ENCODE measurements around the gene TEDC1. TPM values are rescaled to one million over a fixed set of nuclear protein-coding genes. Genes with fewer than 3 reads are reported as not detected.

The TEDC1 gene
- polyA plus RNA-seq, 3 donors: 6.0 to 10.5 (median 9.3) TPM

- no peak for DNase-seq (ENCODE audit: extremely low read depth in 1 of 11, low read depth in 9 of 11, low spot score in 4 of 11)
These were observed 10.7 kb downstream of the TEDC1 start for GRCh38 chr14:105501504-105502291.

DNA sequence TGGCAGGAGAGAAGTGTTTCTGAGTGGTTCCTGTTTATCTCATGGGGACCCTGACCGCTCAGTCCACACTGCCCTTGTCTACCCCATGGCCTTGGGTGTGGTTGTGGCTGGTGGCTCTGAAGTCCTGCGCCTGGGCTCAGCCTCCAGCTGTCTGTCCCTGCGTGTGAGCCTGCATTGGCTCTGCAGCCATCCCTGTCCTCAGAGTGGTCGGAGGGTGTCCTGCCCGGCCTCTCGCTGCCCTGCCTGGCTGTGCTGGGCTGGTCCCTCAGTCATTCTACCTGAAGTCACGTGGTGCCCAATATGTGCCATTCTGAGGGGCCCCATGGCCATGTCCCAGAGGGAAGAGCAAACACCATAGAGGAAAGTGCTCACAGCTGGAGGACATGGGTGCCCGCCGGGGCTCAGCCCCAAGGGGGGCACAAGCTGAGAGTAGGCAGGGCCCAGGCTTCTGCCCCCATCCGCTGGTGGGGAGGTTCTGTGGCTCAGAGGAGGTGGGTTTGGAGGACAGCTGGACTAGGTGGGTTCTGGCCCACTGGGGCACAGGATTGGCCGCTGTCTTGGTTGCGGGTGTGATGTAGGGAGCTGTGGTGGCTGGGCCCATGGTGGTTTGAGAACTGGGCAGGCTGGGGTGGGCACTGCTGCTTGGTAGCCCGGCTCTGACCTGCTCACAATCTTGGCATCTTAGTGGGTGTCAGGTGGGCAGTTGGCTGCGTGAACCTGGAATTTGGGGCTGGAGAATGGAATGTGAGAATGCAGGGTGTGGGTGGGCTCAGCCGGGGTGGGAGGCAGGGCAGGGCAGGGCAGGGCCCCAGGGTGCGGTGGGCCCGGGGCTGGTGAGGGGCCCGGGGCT, 11.6 kb downstream of the TEDC1 start:
- DNase-seq (ENCODE audit: extremely low read depth in 1 of 11, low read depth in 9 of 11, low spot score in 4 of 11): no peak

GRCh38 chr14:105503296-105503640, 12.2 kb downstream of the TEDC1 start:
- no peak for DNase-seq (ENCODE audit: extremely low read depth in 1 of 11, low read depth in 9 of 11, low spot score in 4 of 11)

DNA sequence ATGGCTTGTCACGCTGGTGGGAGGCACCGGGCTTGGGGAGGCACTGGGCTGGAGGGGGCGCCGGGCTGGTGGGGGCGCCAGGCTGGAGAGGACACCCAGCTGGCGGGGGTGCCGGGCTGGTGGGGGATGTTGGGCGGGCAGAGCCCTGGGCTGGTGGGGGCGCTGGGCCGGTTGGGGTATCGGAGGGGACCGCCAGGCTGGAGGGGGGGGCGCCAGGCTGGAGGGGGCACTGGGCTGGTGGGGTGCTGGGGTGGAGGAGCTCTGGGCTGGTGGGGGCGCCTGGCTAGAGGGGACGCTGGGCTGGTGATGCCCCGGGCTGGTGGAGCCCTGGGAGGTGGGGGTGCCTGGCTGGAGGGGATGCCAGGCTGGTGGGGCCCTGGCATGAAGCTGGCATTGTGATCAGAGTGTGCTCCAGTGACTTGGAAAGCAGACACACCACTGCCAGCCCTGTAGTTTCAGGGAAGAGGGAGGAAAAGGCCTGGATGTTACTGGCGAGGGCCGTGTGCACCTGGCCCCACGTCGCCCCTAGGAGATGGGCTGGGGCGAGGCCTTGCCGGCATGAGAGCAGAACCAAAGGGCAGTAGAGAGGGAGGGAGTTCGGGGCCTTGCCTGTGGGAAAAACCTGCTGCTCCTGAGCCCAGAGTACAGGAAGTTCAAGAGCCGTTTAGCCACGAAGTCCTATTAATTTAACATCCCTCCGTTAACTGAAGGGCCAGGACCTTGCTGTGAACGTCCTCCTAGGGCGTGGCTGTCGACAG, 13.1 kb downstream of the TEDC1 start:
- no peak for DNase-seq (ENCODE audit: extremely low read depth in 1 of 11, low read depth in 9 of 11, low spot score in 4 of 11)

GRCh38 chr14:105505101-105505500, 14.1 kb downstream of the TEDC1 start:
- no peak for DNase-seq (ENCODE audit: extremely low read depth in 1 of 11, low read depth in 9 of 11, low spot score in 4 of 11)

DNA sequence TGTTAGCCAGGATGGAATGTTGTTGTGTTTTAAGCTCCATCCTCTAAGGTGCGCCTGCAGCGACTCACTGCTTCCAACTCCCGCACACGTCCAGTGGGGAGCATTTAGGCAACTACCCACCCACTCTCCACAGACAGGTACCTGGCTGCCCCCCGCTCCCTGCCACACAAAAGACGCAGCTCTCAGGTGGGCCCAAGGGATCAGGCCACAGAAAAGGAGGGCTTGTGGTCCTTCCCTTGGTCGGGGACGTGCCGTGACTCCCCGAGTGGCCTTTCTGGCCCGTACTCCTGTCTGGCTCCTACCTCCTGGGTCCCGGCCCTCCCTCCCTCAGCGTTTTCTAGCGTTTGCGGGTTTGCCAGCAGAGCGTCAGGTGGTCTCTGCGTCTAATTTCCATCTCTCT, 16.2 kb downstream of the TEDC1 start:
- DNase-seq (ENCODE audit: extremely low read depth in 1 of 11, low read depth in 9 of 11, low spot score in 4 of 11): no peak

DNA sequence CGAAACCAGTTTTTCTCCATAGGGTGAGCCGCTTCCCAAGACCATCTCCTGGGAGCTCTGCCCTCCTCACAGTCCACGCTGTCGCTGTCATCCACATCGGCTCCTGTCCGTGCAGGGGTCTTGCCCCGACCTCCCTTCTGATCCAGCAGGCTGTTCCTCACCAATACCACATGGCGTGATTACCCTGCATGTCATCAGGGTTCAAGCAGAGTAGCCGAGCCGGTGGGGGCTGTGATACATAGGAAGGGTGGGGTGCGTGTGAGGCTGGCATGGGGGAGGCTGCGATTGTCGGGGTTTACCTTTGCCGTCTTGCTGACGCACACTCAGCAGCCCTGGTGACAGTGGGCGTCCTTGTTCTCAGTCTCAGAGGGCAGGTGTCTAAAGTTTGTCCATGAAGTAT, 17.0 kb downstream of the TEDC1 start:
- DNase-seq (ENCODE audit: extremely low read depth in 1 of 11, low read depth in 9 of 11, low spot score in 4 of 11): no peak

DNA sequence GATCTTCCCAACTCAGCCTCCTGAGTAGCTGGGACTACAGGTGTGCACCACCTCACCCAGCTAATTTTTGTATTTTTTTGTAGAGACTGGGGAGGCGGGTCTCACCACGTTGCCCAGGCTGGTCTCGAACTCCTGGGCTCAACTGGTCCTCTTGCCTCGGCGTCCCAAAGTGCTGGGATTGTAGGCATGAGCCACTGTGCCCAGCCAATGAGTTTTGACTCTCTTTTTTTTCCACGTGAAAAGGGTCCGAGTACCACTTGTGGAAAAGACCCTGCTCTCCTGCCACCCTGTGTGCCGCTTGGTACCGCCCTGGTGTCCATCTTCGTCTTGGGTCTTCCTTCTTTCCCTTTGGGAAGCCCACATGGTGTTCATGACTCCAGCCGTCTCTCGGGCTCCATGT, 17.6 kb downstream of the TEDC1 start:
- DNase-seq (ENCODE audit: extremely low read depth in 1 of 11, low read depth in 9 of 11, low spot score in 4 of 11): no peak

GRCh38 chr14:105517096-105517495, 26.1 kb downstream of the TEDC1 start:
- no peak for DNase-seq (ENCODE audit: extremely low read depth in 1 of 11, low read depth in 9 of 11, low spot score in 4 of 11)

- no peak for DNase-seq (ENCODE audit: extremely low read depth in 1 of 11, low read depth in 9 of 11, low spot score in 4 of 11)
These were observed 29.1 kb downstream of the TEDC1 start for GRCh38 chr14:105519946-105520698.

GRCh38 chr14:105525326-105525725, 34.3 kb downstream of the TEDC1 start:
- DNase-seq (ENCODE audit: extremely low read depth in 1 of 11, low read depth in 9 of 11, low spot score in 4 of 11): no peak

DNA sequence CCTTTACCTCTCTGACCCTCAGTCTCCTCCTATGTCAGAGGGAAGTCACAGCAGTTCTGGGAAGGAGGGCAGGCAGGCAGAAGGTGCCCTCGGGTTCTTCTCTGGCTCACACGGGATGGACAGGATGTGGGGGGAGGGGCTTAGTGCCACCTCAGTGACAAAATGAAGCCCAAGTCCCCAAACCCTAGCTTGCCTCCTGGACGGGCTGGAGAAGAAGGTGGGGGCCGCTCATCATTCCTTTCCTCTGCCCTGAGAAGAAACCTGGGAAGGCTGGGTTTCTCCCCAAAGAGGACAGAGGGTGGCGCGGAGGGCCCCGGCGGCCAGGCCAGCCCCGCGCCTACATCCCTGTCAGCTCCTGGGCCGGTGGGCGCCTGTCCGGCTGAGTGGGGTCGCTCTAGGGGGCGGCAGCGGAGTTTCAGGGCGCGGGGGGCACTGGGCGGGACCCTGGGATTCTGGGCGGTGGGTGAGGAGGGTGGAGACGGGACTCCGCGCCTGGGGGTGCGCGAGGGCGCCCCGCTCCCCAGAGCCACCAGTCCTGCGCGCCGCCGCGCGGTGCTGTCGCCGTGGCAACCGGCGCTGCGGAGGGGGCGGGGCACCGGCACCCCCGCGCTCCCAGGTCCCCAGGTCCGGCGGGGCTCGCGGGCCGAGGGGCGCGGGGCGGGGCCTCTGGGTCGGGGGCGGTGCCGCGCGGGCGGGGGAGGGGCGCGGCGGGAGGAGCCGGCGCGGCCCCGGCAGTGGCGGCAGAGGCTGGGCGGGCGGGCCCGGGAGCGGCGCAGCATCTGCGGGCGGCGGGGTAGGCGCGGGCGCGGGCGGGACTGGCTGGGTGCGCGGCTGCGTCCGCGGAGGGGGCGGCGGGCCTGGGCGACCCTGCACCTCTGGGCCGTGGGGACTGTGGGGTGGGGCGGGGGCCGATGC, 35.1 kb downstream of the TEDC1 start, which contains the start of gene TMEM121:
Gene TMEM121 (plus strand): TSS at position 723 of the 915 bp plus-strand sequence. CDS start 2,252 bp downstream, outside the sequence.
- DNase-seq (ENCODE audit: extremely low read depth in 1 of 11, low read depth in 9 of 11, low spot score in 4 of 11): no peak

DNA sequence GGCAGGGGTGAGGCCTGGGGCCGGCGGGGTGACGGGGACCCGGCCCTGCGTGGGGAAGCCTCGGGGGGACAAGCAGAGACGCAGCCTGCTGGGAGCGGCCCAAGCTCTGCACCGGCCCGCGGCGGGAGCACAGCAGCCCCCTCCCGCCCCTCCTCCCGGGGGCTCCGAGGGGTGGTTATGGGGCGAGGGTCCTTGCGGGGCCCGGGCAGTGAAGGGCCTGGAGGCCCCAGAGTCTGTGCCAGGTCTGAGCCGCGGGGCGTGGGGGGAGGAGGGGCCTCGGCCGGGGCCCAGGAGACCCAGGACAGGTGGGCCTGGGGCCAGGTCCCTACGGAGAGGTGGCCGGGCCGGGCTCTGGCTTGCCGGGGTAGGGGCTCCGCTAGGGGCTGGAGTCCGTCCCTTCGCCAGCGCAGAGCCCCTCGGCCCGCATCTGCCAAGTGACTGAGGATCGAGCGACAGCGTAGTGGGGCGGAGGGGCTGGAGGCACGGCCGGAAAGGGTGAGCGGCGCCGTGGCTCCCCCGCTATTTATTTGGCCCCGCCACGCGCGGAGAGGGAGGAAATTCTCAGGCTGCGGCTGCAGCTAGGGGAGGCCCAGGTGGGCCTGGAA, 35.8 kb downstream of the TEDC1 start:
- no peak for DNase-seq (ENCODE audit: extremely low read depth in 1 of 11, low read depth in 9 of 11, low spot score in 4 of 11)

- no peak for DNase-seq (ENCODE audit: extremely low read depth in 1 of 11, low read depth in 9 of 11, low spot score in 4 of 11)
These were observed 36.4 kb downstream of the TEDC1 start for GRCh38 chr14:105527381-105527825.

GRCh38 chr14:105527826-105528585, 37.0 kb downstream of the TEDC1 start:
- peak in 8 of 11 donors; percentile 56 to 79 (median 70) for DNase-seq (ENCODE audit: extremely low read depth in 1 of 11, low read depth in 9 of 11, low spot score in 4 of 11)

- DNase-seq (ENCODE audit: extremely low read depth in 1 of 11, low read depth in 9 of 11, low spot score in 4 of 11): no peak
These were observed 37.7 kb downstream of the TEDC1 start for GRCh38 chr14:105528586-105529318.

Data from renal cortex interstitium (tissue), 11 donors.